SK-N-SH treated with all-trans-retinoic acid at 6 μM for 48 hours (cell line): Measurements from ENCODE around the gene EIF4G1.

Experiments
- ATAC-seq: fragments of 200-7000 bp; cut with Tn5 transposase; 3 replicates; pipeline ENCODE4 v1.9.1; 2020; ENCODE audit warnings: mild to moderate bottlenecking, moderate library complexity
- ARNTL ChIP-seq: fragments of 450-650 bp; formaldehyde crosslinking; IDR thresholded peaks from 2 replicates; pipeline ENCODE4 v1.5.0; 2020; ENCODE audit warnings: low read depth, mild to moderate bottlenecking, moderate library complexity, borderline replicate concordance
- BACH2 ChIP-seq: fragments of 250-450 bp; sonication (Bioruptor Pico); IDR thresholded peaks from 2 replicates; pipeline ENCODE4 v1.9.0; 2021; ENCODE audit warnings: mild to moderate bottlenecking, borderline replicate concordance
- CSDC2 ChIP-seq: fragments of 250-450 bp; sonication (Bioruptor Pico); IDR thresholded peaks from 2 replicates; pipeline ENCODE4 v1.5.0; 2020; ENCODE audit warnings: mild to moderate bottlenecking, moderate library complexity
- ESRRG ChIP-seq: fragments of 250-450 bp; sonication (Bioruptor Pico); IDR thresholded peaks from 2 replicates; pipeline ENCODE4 v1.6.1; 2021; ENCODE audit warnings: mild to moderate bottlenecking
- GLIS3 ChIP-seq: fragments of 250-450 bp; sonication (Bioruptor Pico); IDR thresholded peaks from 2 replicates; pipeline ENCODE4 v1.5.0; 2020; ENCODE audit warnings: mild to moderate bottlenecking, moderate library complexity
- ISL1 ChIP-seq: fragments of 250-450 bp; sonication (Bioruptor Pico); IDR thresholded peaks from 2 replicates; pipeline ENCODE4 v2.1.2; 2022; ENCODE audit warnings: mild to moderate bottlenecking, moderate library complexity
- OSR1 ChIP-seq: fragments of 250-450 bp; sonication (Bioruptor Pico); IDR thresholded peaks from 2 replicates; pipeline ENCODE4 v1.8.0; 2022; ENCODE audit warnings: moderate library complexity, mild to moderate bottlenecking, inconsistent platforms
- PPARA ChIP-seq: fragments of 250-450 bp; sonication (Bioruptor Pico); IDR thresholded peaks from 2 replicates; pipeline ENCODE4 v1.5.0; 2020; ENCODE audit warnings: mild to moderate bottlenecking, borderline replicate concordance
- RARB ChIP-seq: fragments of 250-450 bp; sonication (Bioruptor Pico); IDR thresholded peaks from 2 replicates; pipeline ENCODE4 v1.8.0; 2021; ENCODE audit warnings: mild to moderate bottlenecking, moderate library complexity
- SNAI2 ChIP-seq: fragments of 250-450 bp; sonication (Bioruptor Pico); IDR thresholded peaks from 2 replicates; pipeline ENCODE4 v1.5.0; 2020; ENCODE audit warnings: mild to moderate bottlenecking, moderate library complexity
- TCF4 ChIP-seq: fragments of 250-450 bp; sonication (Bioruptor Pico); IDR thresholded peaks from 2 replicates; pipeline ENCODE4 v1.8.0; 2021; ENCODE audit warnings: mild to moderate bottlenecking, moderate library complexity, borderline replicate concordance
- TOX ChIP-seq: fragments of 250-450 bp; sonication (Bioruptor Pico); IDR thresholded peaks from 2 replicates; pipeline ENCODE4 v1.8.0; 2021; ENCODE audit warnings: mild to moderate bottlenecking, moderate library complexity, borderline replicate concordance
- ZC3H10 ChIP-seq: fragments of 250-450 bp; sonication (Bioruptor Pico); IDR thresholded peaks from 2 replicates; pipeline ENCODE4 v1.5.1; 2021; ENCODE audit warnings: mild to moderate bottlenecking, moderate library complexity
- ZFP3 ChIP-seq: fragments of 250-450 bp; sonication (Bioruptor Pico); IDR thresholded peaks from 2 replicates; pipeline ENCODE4 v1.5.0; 2020; ENCODE audit warnings: mild to moderate bottlenecking, moderate library complexity
- ZFP30 ChIP-seq: fragments of 450-650 bp; formaldehyde crosslinking; IDR thresholded peaks from 2 replicates; pipeline ENCODE4 v1.5.0; 2022; ENCODE audit warnings: mild to moderate bottlenecking, moderate library complexity
- ZNF565 ChIP-seq: fragments of 450-650 bp; formaldehyde crosslinking; conservative IDR thresholded peaks from 2 replicates; pipeline ENCODE4 v1.5.0; 2020; ENCODE audit warnings: low read depth, mild to moderate bottlenecking, moderate library complexity
- ZNF70 ChIP-seq: fragments of 450-650 bp; formaldehyde crosslinking; IDR thresholded peaks from 2 replicates; pipeline ENCODE4 v1.5.0; 2020; ENCODE audit warnings: mild to moderate bottlenecking, moderate library complexity
- TF ChIP-seq, protein P1 (sequence below): fragments of 250-450 bp; sonication (Bioruptor Pico); IDR thresholded peaks from 2 replicates; pipeline ENCODE4 v1.5.1; 2020; ENCODE audit warnings: low read depth, mild to moderate bottlenecking, moderate library complexity
- TF ChIP-seq, protein P2 (sequence below): fragments of 250-450 bp; sonication (Bioruptor Pico); IDR thresholded peaks from 2 replicates; pipeline ENCODE4 v1.8.0; 2021; ENCODE audit warnings: low read depth, mild to moderate bottlenecking, moderate library complexity, borderline replicate concordance
- TF ChIP-seq, protein P3 (sequence below): fragments of 250-450 bp; sonication (Bioruptor Pico); IDR thresholded peaks from 2 replicates; pipeline ENCODE4 v1.5.0; 2020; ENCODE audit warnings: mild to moderate bottlenecking, moderate library complexity
- TF ChIP-seq, protein P4 (sequence below): fragments of 250-450 bp; sonication (Bioruptor Pico); IDR thresholded peaks from 2 replicates; pipeline ENCODE4 v1.8.0; 2020; ENCODE audit warnings: mild to moderate bottlenecking, moderate library complexity, borderline replicate concordance
- TF ChIP-seq, protein P5 (sequence below): fragments of 250-450 bp; sonication (Bioruptor Pico); IDR thresholded peaks from 2 replicates; pipeline ENCODE4 v1.5.1; 2021; ENCODE audit warnings: mild to moderate bottlenecking, moderate library complexity

Gene EIF4G1

DNA sequence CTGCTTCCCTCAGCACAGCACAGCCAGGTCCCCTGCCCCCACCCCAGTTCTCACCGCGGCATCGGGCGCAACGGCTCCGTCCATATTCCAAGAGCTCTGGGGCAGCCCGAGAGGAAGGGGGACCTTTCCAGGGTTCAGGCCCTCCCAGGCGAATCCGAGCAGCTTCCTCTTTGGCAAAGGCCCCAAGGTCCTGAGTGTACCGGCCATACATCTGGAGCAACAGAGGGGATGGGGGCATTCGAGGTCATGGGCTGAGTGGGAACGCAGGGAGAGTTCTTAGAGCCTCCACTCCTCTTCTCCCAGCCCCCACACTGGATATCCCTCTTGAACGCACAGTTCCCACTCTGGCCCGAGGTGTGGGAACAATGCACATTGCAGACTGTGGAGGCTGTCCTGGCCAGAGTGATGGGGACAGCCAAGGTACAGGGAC lies 44.5 kb downstream of the EIF4G1 start:
- TF ChIP-seq ZNF565 (CRISPR knock-in tag) (no peak), SNAI2 (CRISPR knock-in tag) (no peak), TOX (no peak), TCF4 (no peak), ZC3H10 (CRISPR knock-in tag) (no peak), GLIS3 (CRISPR knock-in tag) (no peak), CSDC2 (CRISPR knock-in tag) (no peak), ARNTL (CRISPR knock-in tag) (no peak), ESRRG (CRISPR knock-in tag) (no peak), ISL1 (CRISPR knock-in tag) (no peak), ZFP3 (no peak), BACH2 (CRISPR knock-in tag) (no peak), ZNF70 (CRISPR knock-in tag) (no peak), ZFP30 (CRISPR knock-in tag) (no peak)
- TF ChIP-seq, protein P1, sequence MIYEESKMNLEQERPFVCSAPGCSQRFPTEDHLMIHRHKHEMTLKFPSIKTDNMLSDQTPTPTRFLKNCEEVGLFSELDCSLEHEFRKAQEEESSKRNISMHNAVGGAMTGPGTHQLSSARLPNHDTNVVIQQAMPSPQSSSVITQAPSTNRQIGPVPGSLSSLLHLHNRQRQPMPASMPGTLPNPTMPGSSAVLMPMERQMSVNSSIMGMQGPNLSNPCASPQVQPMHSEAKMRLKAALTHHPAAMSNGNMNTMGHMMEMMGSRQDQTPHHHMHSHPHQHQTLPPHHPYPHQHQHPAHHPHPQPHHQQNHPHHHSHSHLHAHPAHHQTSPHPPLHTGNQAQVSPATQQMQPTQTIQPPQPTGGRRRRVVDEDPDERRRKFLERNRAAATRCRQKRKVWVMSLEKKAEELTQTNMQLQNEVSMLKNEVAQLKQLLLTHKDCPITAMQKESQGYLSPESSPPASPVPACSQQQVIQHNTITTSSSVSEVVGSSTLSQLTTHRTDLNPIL (CRISPR knock-in tag): no peak
- TF ChIP-seq, protein P2, sequence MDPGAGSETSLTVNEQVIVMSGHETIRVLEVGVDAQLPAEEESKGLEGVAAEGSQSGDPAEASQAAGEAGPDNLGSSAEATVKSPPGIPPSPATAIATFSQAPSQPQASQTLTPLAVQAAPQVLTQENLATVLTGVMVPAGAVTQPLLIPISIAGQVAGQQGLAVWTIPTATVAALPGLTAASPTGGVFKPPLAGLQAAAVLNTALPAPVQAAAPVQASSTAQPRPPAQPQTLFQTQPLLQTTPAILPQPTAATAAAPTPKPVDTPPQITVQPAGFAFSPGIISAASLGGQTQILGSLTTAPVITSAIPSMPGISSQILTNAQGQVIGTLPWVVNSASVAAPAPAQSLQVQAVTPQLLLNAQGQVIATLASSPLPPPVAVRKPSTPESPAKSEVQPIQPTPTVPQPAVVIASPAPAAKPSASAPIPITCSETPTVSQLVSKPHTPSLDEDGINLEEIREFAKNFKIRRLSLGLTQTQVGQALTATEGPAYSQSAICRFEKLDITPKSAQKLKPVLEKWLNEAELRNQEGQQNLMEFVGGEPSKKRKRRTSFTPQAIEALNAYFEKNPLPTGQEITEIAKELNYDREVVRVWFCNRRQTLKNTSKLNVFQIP (CRISPR knock-in tag): no peak
- TF ChIP-seq, protein P3, sequence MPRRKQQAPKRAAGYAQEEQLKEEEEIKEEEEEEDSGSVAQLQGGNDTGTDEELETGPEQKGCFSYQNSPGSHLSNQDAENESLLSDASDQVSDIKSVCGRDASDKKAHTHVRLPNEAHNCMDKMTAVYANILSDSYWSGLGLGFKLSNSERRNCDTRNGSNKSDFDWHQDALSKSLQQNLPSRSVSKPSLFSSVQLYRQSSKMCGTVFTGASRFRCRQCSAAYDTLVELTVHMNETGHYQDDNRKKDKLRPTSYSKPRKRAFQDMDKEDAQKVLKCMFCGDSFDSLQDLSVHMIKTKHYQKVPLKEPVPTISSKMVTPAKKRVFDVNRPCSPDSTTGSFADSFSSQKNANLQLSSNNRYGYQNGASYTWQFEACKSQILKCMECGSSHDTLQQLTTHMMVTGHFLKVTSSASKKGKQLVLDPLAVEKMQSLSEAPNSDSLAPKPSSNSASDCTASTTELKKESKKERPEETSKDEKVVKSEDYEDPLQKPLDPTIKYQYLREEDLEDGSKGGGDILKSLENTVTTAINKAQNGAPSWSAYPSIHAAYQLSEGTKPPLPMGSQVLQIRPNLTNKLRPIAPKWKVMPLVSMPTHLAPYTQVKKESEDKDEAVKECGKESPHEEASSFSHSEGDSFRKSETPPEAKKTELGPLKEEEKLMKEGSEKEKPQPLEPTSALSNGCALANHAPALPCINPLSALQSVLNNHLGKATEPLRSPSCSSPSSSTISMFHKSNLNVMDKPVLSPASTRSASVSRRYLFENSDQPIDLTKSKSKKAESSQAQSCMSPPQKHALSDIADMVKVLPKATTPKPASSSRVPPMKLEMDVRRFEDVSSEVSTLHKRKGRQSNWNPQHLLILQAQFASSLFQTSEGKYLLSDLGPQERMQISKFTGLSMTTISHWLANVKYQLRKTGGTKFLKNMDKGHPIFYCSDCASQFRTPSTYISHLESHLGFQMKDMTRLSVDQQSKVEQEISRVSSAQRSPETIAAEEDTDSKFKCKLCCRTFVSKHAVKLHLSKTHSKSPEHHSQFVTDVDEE: no peak
- TF ChIP-seq, protein P4, sequence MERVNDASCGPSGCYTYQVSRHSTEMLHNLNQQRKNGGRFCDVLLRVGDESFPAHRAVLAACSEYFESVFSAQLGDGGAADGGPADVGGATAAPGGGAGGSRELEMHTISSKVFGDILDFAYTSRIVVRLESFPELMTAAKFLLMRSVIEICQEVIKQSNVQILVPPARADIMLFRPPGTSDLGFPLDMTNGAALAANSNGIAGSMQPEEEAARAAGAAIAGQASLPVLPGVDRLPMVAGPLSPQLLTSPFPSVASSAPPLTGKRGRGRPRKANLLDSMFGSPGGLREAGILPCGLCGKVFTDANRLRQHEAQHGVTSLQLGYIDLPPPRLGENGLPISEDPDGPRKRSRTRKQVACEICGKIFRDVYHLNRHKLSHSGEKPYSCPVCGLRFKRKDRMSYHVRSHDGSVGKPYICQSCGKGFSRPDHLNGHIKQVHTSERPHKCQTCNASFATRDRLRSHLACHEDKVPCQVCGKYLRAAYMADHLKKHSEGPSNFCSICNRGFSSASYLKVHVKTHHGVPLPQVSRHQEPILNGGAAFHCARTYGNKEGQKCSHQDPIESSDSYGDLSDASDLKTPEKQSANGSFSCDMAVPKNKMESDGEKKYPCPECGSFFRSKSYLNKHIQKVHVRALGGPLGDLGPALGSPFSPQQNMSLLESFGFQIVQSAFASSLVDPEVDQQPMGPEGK (CRISPR knock-in tag): no peak
- TF ChIP-seq, protein P5, sequence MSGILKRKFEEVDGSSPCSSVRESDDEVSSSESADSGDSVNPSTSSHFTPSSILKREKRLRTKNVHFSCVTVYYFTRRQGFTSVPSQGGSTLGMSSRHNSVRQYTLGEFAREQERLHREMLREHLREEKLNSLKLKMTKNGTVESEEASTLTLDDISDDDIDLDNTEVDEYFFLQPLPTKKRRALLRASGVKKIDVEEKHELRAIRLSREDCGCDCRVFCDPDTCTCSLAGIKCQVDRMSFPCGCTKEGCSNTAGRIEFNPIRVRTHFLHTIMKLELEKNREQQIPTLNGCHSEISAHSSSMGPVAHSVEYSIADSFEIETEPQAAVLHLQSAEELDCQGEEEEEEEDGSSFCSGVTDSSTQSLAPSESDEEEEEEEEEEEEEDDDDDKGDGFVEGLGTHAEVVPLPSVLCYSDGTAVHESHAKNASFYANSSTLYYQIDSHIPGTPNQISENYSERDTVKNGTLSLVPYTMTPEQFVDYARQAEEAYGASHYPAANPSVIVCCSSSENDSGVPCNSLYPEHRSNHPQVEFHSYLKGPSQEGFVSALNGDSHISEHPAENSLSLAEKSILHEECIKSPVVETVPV: no peak
- ATAC-seq: no peak

DNA sequence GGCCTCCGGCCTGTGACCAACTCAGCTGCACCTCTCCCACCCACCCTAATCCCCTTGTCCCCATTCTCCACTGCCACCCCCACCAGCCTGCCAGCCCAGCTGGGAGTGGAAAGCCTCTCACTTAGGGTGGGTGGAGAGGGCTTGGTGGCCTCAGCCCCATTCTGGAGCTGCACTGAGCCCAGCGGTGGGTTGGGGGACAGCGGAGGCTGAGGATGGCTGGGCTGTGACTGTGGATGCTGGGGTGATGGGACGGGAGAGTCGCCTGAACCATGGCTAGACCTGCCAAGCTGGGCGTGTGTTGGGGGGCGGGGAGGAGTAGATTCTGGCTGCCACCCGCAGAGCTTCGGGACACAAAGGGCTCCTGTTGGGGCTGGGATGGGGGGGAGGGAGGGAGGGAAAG lies 45.2 kb downstream of the EIF4G1 start:
- no peak for ATAC-seq
- TF ChIP-seq, protein P5: no peak
- TF ChIP-seq SNAI2 (CRISPR knock-in tag) (no peak), PPARA (CRISPR knock-in tag) (no peak), TCF4 (no peak), BACH2 (CRISPR knock-in tag) (no peak), OSR1 (CRISPR knock-in tag) (no peak), ESRRG (CRISPR knock-in tag) (no peak), ZNF70 (CRISPR knock-in tag) (no peak), GLIS3 (CRISPR knock-in tag) (no peak), RARB (CRISPR knock-in tag) (no peak), ZC3H10 (CRISPR knock-in tag) (no peak)
- TF ChIP-seq, protein P3: no peak
- TF ChIP-seq, protein P2 (CRISPR knock-in tag): no peak
